GM13976 (cell line): ENCODE results near the gene PARP1.

Source experiments
- DNase-seq: peaks from one replicate; pipeline ENCODE4 v3.0.0; 2012; ENCODE audit warnings: low spot score
- in situ Hi-C: fragments of 300-500 bp; cut with MboI; formaldehyde crosslinking; loops from one replicate; pipeline ENCODE4 v1.12.0; 2022; ENCODE audit warnings: low sequenced_read_pairs, mixed read lengths, inconsistent platforms; ENCODE audit not compliant: unreplicated experiment
- TF ChIP-seq, protein P1 (sequence below): IDR thresholded peaks from 2 replicates; pipeline ENCODE4 v1.5.1; 2012; ENCODE audit warnings: borderline replicate concordance, mild to moderate bottlenecking; ENCODE audit not compliant: insufficient read depth; ENCODE audit errors: extremely low read depth, missing control alignments, control extremely low read depth

PARP1 gene

DNA sequence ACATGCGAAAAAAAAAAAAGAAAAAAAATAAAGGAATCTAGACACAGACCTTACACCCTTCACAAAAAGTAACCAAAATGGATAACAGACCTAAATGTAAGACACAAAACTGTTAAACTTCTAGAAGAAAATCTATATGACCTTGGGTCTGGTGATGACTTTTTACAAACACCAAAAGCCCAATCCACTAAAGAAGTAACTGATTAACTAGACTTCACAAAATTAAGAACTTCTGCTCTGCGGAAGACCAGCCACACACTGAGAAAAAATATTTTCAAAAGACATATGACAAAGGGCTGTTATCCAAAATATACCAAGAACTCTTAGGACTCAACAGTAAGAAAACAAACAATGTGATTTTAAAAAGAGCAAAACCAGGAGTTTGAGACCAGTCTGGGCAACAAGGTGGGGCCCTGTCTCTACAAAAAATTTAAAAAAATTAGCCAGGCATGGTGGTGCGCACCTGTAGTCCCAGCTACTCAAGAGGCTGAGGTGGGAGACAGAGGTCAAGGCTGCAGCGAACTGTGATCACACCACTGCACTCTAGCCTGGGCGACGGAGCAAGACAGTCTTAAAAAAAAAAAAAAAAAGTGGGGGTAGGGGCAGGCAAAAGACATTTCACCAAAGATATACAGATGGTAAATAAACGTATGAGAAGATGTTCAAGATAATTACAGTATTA, 9.8 kb downstream of the PARP1 start:
- TF ChIP-seq, protein P1, sequence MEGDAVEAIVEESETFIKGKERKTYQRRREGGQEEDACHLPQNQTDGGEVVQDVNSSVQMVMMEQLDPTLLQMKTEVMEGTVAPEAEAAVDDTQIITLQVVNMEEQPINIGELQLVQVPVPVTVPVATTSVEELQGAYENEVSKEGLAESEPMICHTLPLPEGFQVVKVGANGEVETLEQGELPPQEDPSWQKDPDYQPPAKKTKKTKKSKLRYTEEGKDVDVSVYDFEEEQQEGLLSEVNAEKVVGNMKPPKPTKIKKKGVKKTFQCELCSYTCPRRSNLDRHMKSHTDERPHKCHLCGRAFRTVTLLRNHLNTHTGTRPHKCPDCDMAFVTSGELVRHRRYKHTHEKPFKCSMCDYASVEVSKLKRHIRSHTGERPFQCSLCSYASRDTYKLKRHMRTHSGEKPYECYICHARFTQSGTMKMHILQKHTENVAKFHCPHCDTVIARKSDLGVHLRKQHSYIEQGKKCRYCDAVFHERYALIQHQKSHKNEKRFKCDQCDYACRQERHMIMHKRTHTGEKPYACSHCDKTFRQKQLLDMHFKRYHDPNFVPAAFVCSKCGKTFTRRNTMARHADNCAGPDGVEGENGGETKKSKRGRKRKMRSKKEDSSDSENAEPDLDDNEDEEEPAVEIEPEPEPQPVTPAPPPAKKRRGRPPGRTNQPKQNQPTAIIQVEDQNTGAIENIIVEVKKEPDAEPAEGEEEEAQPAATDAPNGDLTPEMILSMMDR: no peak
- in situ Hi-C loops: no loop called here
- DNase-seq: no peak

DNA sequence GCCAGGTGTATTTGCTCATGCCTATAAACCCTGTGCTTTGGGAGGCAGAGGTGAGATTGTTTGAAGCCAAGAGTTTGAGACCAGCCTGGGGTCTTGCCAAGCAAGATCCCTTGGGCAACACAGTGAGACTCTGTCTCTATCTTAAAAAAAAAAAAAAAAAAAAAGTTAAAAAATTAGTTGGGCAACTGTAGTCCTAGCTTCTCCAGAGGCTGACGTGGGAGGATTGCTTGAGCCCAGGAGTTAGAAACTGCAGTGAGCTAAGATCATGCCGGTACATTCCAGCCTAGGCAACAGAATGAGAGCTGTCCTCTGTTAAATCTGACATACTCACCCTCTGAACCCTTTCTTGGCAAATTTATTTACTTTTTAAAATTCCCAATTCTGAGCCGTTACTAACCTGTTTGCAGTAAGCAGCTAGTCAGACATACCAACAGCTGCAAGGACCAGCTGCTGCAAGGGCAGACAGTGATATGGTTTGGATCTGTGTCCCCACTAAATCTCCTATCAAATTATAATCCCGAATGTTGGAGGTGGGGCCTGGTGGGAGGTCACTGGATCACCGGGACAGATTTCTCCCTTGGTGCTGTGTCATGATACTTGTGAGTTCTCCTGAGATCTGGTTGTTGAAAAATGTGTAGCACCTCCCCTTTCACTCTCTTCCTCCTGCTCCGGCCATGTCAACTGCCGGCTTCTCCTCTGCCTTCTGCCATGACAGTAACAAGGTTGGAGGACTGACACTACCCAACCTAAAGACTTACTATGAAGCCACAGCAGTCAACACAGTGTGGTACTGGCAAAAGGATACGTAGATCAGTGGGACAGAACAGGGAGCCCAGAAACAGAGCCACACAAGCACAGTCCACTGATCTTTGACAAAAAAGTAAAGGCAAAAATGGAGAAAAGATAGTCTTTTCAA, 10.6 kb downstream of the PARP1 start:
- in situ Hi-C loops: no loop called here
- no peak for DNase-seq
- TF ChIP-seq, protein P1: no peak

DNA sequence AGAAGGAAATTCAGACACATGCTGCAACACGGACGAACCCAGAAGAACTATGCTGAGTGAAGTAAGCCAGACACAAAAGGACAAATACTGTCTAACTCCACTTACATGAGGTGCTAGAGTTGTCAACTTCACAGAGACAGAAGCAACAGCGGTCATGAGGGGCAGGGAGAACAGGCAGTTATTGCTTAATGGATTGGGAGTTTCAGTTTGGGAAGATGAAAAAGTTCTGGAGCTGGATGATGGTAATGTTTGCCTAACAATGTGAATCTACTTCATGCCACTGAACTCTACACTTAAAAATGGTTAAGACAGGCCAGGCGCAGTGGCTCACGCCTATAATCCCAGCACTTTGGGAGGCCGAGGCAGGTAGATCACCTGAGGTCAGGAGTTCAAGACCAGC, 12.1 kb downstream of the PARP1 start:
- DNase-seq: no peak
- TF ChIP-seq, protein P1: no peak

DNA sequence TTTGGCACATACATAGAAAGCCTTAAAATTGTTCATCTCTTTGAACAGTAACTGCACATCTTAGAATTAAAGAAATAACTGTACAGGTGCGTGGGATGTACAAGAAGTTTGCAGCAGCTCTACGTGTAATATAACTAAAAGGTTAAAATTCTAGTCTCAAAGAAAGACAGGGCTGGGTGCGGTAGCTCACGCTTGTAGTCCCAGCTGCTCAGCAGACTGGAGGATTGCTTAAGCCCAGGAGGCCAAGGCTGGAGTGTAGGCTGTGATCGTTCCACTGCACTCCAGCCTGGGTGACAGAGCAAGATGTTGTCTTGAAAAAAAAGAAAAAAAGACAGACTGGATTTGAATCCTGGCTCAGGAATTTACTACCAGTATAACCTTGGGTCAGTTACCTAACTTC, 13.4 kb downstream of the PARP1 start:
- DNase-seq: no peak
- TF ChIP-seq, protein P1: no peak
- in situ Hi-C loops: no loop called here

More for the DNA sequence above, 12.1 kb downstream of the PARP1 start:
- in situ Hi-C loops: no loop called here

DNA sequence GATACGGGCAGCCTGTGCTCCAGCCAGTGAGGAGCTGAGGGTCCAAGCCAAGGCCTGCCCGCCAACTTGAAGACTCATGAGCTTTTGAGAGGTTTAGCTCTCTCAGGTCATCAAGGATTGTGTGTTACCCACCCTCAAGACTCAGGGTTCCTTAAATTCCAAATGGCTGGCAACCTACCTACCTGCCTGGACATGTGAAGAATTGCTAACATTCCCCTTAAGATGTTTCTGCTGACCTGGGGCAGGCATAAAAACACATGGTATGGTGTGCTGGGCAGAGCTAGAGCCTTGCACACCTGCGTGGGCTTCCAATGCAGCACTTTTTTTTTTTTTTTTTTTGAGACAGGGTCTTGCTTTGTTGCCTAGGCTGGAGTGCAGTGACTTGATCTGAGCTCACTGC, 17.2 kb downstream of the PARP1 start:
- no peak for DNase-seq
- in situ Hi-C loops: no loop called here
- TF ChIP-seq, protein P1: no peak

DNA sequence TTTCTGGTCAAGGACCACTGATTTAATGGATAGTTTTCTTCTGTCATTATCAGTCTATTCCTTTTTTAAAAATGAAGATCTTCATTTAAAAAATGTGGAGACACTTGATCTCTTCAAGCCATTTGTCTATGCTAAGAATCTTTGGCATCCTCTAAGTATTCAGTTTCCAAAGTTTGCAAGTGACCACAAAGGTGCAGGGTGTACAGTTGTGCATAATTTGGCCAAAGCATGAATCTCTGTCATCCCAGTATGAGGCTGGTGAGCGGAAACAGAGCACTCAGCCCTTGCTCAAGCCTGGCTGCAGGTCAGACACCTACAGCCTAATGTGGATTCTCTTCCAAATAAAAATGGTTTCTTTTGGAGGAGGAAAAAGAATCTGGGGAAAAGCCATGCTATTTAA, 19.8 kb downstream of the PARP1 start:
- DNase-seq: no peak
- in situ Hi-C loops: no loop called here
- TF ChIP-seq, protein P1: no peak
